Measurements from ENCODE around the gene ALG2.

ALG2 gene

GRCh38 chr9:99172124-99173091 lies 49.3 kb downstream of the ALG2 start:
- DNase-seq (ENCODE audit: low read depth in 2 of 2), result no peak

- no peak for DNase-seq (ENCODE audit: low read depth in 2 of 2)
Observed at GRCh38 chr9:99171225-99172123, 50.3 kb downstream of the ALG2 start.

GRCh38 chr9:99169982-99170761 lies 51.6 kb downstream of the ALG2 start:
- DNase-seq (ENCODE audit: low read depth in 2 of 2), result no peak

GRCh38 chr9:99169086-99169485 lies 52.7 kb downstream of the ALG2 start:
- no peak for DNase-seq (ENCODE audit: low read depth in 2 of 2)

GRCh38 chr9:99167694-99168093 lies 54.0 kb downstream of the ALG2 start:
- DNase-seq (ENCODE audit: low read depth in 2 of 2), result no peak

- no peak for DNase-seq (ENCODE audit: low read depth in 2 of 2)
Observed at GRCh38 chr9:99167119-99167518, 54.6 kb downstream of the ALG2 start.
